CD4-positive, alpha-beta T cell (primary cell): ENCODE measurements around the gene CFAP299. TPM values are rescaled to one million over a fixed set of nuclear protein-coding genes. Genes with fewer than 3 reads are reported as not detected.

Experiments used
- ATAC-seq: fragments of 200-7000 bp; cut with Tn5 transposase; one replicate; pipeline ENCODE4 v1.10.0; 2022; ENCODE audit warnings: mild to moderate bottlenecking; ENCODE audit not compliant: poor library complexity
- CTCF ChIA-PET: fragments of 350-600 bp; sonication (Branson Sonifier 250); formaldehyde crosslinking; loops from one replicate; lab custom pipeline; 2021; ENCODE audit warnings: antibody characterized with exemption, inconsistent platforms; lab: Charles Lee
- POLR2A ChIA-PET: fragments of 350-600 bp; sonication (Branson Sonifier 250); formaldehyde crosslinking; loops from one replicate; lab custom pipeline; 2021; ENCODE audit warnings: antibody characterized with exemption, inconsistent platforms; lab: Charles Lee
- DNase-seq, 14 experiments: peaks; one replicate each; pipeline ENCODE4 v3.0.0-alpha.2; 2013 to 2020; ENCODE audit warnings: mixed read lengths in 2 of 14
- H3K27ac ChIP-seq, 2 donors: one replicate each; pipeline versions ENCODE4 v1.5.1 to v1.7.0; 2013; ENCODE audit warnings: low read length in 2 of 2, low read depth in 1 of 2, mild to moderate bottlenecking in 1 of 2
- H3K27me3 ChIP-seq, 2 experiments: 1 replicate in 1 of 2; 2 replicates in 1 of 2; pipeline versions ENCODE4 v1.6.1 to v1.7.0; 2013; ENCODE audit warnings: low read length in 2 of 2, control low read depth in 1 of 2, mild to moderate bottlenecking in 1 of 2, moderate library complexity in 1 of 2; ENCODE audit not compliant: insufficient read depth in 2 of 2, control insufficient read depth in 1 of 2
- H3K36me3 ChIP-seq: one replicate; pipeline ENCODE4 v1.6.1; 2013; ENCODE audit warnings: low read length, control low read depth; ENCODE audit not compliant: insufficient read depth
- H3K4me1 ChIP-seq: one replicate; pipeline ENCODE4 v1.6.1; 2013; ENCODE audit warnings: low read length, control low read depth; ENCODE audit not compliant: insufficient read depth
- H3K4me3 ChIP-seq: one replicate; pipeline ENCODE4 v1.5.1; 2013; ENCODE audit warnings: mild to moderate bottlenecking, low read length, moderate library complexity
- H3K9me3 ChIP-seq, 2 experiments: 1 replicate in 1 of 2; 2 replicates in 1 of 2; pipeline versions ENCODE4 v1.6.1 to v1.7.0; 2013; ENCODE audit warnings: low read length in 2 of 2, mild to moderate bottlenecking in 2 of 2, control low read depth in 1 of 2, moderate library complexity in 1 of 2; ENCODE audit not compliant: control insufficient read depth in 1 of 2, insufficient read depth in 1 of 2
- H3K27ac Mint-ChIP-seq: one replicate; pipeline ENCODE4 v1.8.0; 2020; ENCODE audit warnings: mixed read lengths
- H3K27me3 Mint-ChIP-seq: one replicate; pipeline ENCODE4 v1.8.0; 2021; ENCODE audit warnings: mixed read lengths
- H3K36me3 Mint-ChIP-seq: one replicate; pipeline ENCODE4 v1.8.0; 2021; ENCODE audit warnings: low read depth, mixed read lengths
- H3K4me1 Mint-ChIP-seq: one replicate; pipeline ENCODE4 v1.8.0; 2021; ENCODE audit warnings: low read depth, mixed read lengths
- H3K4me3 Mint-ChIP-seq: one replicate; pipeline ENCODE4 v1.8.0; 2020; ENCODE audit warnings: mild to moderate bottlenecking, mixed read lengths
- H3K9me3 Mint-ChIP-seq: one replicate; pipeline ENCODE4 v1.8.0; 2020; ENCODE audit warnings: mixed read lengths
- intact Hi-C, 2 experiments: fragments of 100-400 bp; cut with DNase I in 1 of 2; cut with micrococcal nuclease in 1 of 2; formaldehyde crosslinking; loops; one replicate each; pipeline versions ENCODE4 v1.15.1 to v1.9.0; 2023 to 2025; cut with DNase I, micrococcal nuclease
- total RNA-seq, 174 experiments: library from RNA in 2 of 174; stranded (reverse) in 2 of 174; gene quantifications; one replicate each; pipeline ENCODE4 v1.2.3 and lab custom pipeline; 2021 to 2026
- TF ChIP-seq, protein P1 (sequence below): fragments of 200-600 bp; IDR thresholded peaks from one replicate; pipeline ENCODE4 v1.8.0; 2022; ENCODE audit warnings: antibody characterized with exemption, mild to moderate bottlenecking

Gene CFAP299
- total RNA-seq, 2 experiments from 2014 or later = not detected

- CTCF ChIA-PET = no interaction called here
- H3K27ac Mint-ChIP-seq = no peak overlapping the region
Measured at GRCh38 chr4:80921441-80921840, 585.9 kb downstream of the CFAP299 start.

DNA sequence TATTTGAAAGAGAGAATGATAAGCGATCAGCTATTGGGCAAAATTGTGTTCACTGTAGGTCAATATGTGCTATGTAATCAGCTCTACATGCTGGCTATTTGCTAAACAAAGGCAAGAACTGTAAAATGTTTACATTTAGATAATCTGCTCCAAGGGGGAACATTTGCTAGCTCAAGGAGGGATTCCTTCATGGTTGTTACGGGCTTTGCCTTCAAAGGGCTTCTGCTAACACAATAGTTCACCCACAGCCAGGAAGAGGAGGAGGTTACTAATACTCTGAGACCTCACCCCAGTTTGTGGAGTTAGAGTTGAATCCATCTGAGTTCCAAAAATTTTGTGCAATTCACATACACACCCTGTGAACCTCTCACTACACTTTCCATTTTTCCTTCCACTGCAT is 587.4 kb downstream of the CFAP299 start:
- H3K4me1 Mint-ChIP-seq = no peaks in the 10 kb centered on the region
- no peaks in the 10 kb centered on the region for H3K27me3 Mint-ChIP-seq
- Histone ChIP-seq H3K27me3 (no peaks in the 10 kb centered on the region), H3K36me3 (no peaks in the 10 kb centered on the region), H3K4me3 (no peak overlapping the region), H3K4me1 (no peaks in the 10 kb centered on the region), H3K27ac (no peak overlapping the region), H3K9me3 (no peaks in the 10 kb centered on the region)
- CTCF ChIA-PET = no interaction called here
- TF ChIP-seq, protein P1, sequence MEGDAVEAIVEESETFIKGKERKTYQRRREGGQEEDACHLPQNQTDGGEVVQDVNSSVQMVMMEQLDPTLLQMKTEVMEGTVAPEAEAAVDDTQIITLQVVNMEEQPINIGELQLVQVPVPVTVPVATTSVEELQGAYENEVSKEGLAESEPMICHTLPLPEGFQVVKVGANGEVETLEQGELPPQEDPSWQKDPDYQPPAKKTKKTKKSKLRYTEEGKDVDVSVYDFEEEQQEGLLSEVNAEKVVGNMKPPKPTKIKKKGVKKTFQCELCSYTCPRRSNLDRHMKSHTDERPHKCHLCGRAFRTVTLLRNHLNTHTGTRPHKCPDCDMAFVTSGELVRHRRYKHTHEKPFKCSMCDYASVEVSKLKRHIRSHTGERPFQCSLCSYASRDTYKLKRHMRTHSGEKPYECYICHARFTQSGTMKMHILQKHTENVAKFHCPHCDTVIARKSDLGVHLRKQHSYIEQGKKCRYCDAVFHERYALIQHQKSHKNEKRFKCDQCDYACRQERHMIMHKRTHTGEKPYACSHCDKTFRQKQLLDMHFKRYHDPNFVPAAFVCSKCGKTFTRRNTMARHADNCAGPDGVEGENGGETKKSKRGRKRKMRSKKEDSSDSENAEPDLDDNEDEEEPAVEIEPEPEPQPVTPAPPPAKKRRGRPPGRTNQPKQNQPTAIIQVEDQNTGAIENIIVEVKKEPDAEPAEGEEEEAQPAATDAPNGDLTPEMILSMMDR = no peak
- ATAC-seq (no peak), DNase-seq (no peak)
- H3K36me3 Mint-ChIP-seq = no peaks in the 10 kb centered on the region
- H3K27ac Mint-ChIP-seq = no peak overlapping the region
- intact Hi-C loops = no loop called here
- H3K9me3 Mint-ChIP-seq = no peaks in the 10 kb centered on the region
- no peak overlapping the region for H3K4me3 Mint-ChIP-seq
- POLR2A ChIA-PET = no interaction called here

More at GRCh38 chr4:80921441-80921840, 585.9 kb downstream of the CFAP299 start:
- H3K4me1 ChIP-seq = no peaks in the 10 kb centered on the region
- no peak overlapping the region for H3K4me3 Mint-ChIP-seq
- DNase-seq (no peak), ATAC-seq (no peak)
- H3K4me3 ChIP-seq = no peak overlapping the region
- H3K4me1 Mint-ChIP-seq = no peaks in the 10 kb centered on the region
- POLR2A ChIA-PET = no interaction called here
- no peaks in the 10 kb centered on the region for H3K36me3 Mint-ChIP-seq
- H3K9me3 ChIP-seq = no peaks in the 10 kb centered on the region
- H3K27ac ChIP-seq = no peak overlapping the region
- H3K36me3 ChIP-seq = no peaks in the 10 kb centered on the region
- intact Hi-C loops = no loop called here
- no peaks in the 10 kb centered on the region for H3K9me3 Mint-ChIP-seq
- H3K27me3 ChIP-seq = no peaks in the 10 kb centered on the region
- peaks cover 6% of the 10 kb centered on the region for H3K27me3 Mint-ChIP-seq
- TF ChIP-seq, protein P1 = no peak

DNA sequence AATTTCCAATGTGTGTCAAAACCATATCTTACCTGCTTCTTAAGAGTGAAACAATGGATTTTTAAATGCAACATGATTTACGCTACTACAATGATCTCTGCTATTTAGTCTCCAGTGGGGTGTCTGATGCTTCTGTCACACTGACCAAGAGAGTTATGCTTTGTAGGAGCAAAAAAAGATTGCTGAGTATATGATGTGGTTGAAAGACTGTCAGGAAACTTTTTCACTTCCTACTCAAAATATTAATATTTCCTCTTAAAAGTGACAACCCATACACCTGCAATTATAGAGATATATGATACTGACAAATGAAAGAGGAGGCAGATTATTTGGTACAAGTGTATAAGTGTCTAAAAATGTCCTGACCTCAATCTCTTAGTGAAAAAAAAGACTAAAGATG is 589.8 kb downstream of the CFAP299 start:
- Mint-ChIP-seq H3K27me3 (no peaks in the 10 kb centered on the region), H3K4me3 (no peak overlapping the region), H3K9me3 (no peaks in the 10 kb centered on the region), H3K4me1 (no peaks in the 10 kb centered on the region), H3K36me3 (no peaks in the 10 kb centered on the region), H3K27ac (no peak overlapping the region)
- CTCF ChIA-PET = interaction anchor here (1.1 kb wide), 1 partner anchor 10 kb away, joined by 4 read pairs; no protein-coding TSS in a partner anchor
- Histone ChIP-seq H3K27ac (no peak overlapping the region), H3K9me3 (no peaks in the 10 kb centered on the region), H3K36me3 (no peaks in the 10 kb centered on the region), H3K4me3 (no peak overlapping the region), H3K27me3 (no peaks in the 10 kb centered on the region), H3K4me1 (no peaks in the 10 kb centered on the region)
- intact Hi-C loops = no loop called here
- TF ChIP-seq, protein P1 = no peak
- POLR2A ChIA-PET = no interaction called here
- no peak for ATAC-seq
- DNase-seq = no peak
